HG03571 (cell line): Measurements from ENCODE around the gene SPATA4.
"Not testable (repeated sequence)": the region's sequence is repeated elsewhere in the genome, so short reads cannot be mapped to it uniquely, and the experiment has no call there.

Experiments used
- ATAC-seq: cut with Tn5 transposase; IDR thresholded peaks from one replicate; pipeline ENCODE4 v1.9.1; 2021; ENCODE audit not compliant: unreplicated experiment

Gene SPATA4

DNA sequence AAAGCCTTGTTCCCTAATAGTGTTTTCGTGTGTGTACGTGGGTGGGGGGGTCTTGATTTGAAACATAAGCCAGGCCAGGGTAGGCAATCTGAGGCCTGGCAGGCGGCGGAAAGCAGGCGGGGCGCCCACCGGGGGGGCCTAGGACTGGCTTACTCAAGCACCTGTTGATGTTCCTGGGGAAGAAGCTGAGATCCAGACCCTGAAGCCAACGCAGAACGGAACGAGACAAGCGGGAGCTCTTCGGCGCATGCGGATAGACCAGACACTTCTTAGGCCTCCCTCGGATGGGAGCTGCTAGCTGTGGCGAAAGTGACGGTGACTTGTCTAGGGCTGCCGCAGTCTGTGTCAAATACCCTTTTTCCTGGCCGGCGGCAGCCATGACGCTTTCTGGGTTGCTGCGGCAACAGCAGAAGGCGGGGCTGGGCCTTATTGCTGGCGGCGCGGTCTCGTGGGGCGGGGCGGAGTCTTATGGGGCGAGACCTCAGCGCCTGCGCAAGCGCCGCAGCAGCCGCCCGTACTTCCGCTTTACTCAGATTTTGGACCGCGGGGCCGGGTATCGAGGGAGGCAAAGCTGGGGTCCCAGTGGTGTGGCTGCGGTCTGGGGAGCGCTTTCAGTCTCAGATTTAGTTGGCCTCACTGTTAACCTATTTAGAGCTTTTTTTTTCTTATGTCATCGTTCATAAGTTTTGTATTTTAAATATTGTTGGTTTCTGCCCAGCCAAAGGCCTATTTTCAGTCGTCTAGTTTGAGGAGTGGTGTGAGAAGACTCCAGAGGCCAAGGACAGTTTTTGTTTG, at the start of gene SPATA4:
SPATA4 (minus strand) TSS at position 402 of the 795 bp plus-strand sequence; CDS start at position 379, 23 bp downstream.
- ATAC-seq, result peak; percentile 99

GRCh38 chr4:176242764-176243347, 47.5 kb upstream of the SPATA4 start:
- ATAC-seq, result no peak

- ATAC-seq, result no peak
Observed at GRCh38 chr4:176241703-176242102, 46.3 kb upstream of the SPATA4 start.

DNA sequence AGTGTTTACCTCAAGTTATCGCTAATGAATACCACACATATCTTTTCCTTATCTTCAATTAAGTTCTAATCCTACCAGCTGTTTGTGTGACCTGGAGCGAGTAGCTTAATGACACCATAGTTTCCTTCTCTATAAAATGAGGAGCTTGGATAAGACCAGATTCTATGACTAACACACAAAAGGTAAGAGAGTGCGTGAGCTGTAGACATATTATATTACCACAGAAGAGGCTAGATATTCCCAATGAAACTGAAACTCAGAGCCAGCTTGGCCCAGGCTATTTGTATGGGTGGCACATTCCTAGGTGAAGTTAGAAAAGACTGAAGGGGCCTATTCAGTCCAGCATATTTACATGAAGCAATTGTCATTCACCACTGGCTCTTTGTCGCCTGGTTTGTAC, 43.4 kb upstream of the SPATA4 start:
- no peak for ATAC-seq

DNA sequence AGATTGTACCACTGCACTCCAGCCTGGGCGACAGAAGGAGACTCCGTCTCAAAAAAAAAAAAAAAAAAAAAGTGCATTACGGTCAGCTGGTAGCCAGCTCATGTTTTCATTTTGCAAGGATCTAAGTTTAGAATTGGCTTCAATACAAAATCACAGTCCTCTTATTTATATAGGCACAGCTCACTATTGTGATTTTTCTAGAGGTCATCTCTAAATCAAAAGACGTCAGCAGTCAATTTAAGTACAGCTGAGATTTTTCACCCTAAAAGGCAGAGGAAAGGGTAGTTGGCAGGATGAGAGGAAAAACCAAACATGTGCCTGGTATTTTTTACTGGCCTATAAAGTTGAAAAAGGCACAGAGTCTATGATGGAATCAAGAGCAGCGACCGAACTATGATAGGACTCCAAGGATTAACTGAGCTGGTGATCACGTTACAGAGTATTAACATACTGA, 42.8 kb upstream of the SPATA4 start:
- ATAC-seq, result no peak

DNA sequence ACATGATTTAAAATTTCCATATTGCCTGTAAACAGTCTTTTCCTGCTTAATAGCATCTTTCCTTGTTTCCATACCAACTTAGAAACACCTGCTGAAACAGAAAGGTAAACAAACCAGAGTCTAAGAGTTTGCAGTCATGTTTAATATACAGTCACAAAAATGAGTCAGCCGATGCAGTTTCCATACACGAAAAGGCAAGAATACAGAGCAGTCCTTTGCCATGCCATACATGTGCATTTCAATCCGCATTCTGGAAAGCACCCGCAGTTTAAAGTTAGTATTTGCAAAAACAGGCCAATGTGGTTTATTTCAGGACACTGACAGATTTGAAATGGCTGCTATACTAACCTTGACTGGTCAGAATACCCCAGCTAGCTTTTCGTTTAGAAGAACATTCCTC, 41.6 kb upstream of the SPATA4 start:
- no peak for ATAC-seq

DNA sequence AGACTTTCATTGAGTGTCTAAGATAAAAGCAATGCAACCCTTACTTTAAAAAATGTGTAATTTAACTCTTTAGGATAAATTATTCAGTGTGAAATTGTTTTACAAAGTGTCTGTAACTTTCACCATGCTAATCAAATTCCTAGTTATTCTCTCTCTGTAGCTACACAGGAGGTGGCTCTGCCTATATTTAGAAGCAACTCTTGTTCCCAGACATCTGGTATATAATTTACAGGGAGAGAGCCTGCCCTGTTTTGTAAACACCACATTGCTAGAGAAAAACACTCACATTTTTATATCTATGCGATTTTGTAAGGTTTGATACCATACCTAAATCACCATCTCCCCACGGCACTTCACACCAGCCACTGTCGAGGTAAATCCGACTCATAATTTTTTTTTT, 35.5 kb upstream of the SPATA4 start:
- no peak for ATAC-seq

- ATAC-seq, result no peak
Observed at GRCh38 chr4:176229645-176230044, 34.3 kb upstream of the SPATA4 start.

GRCh38 chr4:176226736-176227135, 31.4 kb upstream of the SPATA4 start:
- no peak for ATAC-seq

DNA sequence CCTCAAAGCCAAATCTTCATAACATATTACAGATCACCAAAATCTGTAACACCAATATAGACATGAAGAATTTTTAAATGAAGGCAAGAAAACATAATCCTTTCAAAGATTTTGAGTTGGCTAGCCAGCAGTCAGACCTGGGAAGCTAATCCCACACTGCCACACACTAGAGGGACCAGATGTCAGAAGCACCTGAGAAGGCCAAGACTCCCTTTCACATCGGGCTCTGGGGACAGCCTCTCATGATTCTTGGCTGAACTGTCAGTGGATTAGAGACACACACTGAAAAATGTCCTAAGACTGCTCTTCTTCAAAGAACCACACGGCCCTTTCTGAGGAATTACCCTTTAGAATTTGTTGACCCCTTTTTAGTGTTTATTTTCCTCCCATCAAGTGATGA, 28.2 kb upstream of the SPATA4 start:
- ATAC-seq, result no peak

- no peak for ATAC-seq
Observed at GRCh38 chr4:176222149-176222548, 26.8 kb upstream of the SPATA4 start.

GRCh38 chr4:176217510-176217909, 22.1 kb upstream of the SPATA4 start:
- no peak for ATAC-seq

DNA sequence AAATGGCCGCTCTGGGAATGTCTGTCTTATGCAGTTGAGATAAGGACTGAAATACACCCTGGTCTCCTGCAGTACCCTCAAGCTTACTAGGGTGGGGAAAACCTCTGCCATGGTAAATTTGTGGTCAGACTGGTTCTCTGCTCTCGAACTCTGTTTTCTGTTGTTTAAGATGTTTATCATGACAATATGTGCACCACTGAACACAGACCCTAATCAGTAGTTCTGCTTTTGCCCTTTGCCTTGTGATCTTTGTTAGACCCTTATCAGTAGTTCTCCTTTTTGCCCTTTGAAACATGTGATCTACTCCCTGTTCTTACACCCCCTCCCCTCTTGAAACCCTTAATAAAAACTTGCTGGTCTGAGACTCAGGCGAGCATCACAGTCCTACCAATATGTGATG, 17.0 kb upstream of the SPATA4 start:
- not testable (repeated sequence) for ATAC-seq

DNA sequence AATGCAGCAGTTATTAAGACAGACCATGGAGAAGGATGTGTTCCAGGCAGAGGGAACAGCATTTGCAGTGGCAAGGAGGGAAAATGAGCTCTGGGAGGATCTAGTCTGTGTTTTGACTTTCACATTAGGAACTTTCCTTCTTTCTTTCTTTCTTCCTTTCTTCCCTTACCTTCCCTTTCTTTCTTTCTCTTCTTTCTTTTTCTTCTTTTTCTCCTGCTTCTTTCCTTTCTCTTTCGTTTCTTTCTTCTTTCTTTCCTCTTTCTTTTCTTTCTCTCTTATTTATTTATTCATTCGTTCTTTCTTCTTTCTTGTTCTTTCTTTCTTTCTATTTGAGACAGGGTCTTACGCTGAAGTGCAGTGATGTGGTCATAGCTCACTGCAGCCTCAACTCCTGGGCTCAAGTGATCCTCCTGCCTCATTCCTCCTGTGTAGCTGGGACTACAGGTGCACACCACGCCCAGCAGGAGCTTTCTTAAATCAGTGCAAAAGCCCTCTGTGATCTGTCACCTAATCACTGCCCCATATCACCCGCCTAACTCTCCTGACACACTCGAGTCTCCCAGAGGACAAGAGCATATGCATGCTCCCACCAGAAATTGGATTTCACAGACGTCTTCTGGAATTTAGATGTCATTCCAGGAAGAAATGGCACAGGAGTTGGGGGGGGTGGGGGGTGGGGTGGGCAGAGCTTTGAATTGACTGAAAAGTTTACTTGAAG, 15.4 kb upstream of the SPATA4 start:
- ATAC-seq, result no peak

GRCh38 chr4:176210101-176210500, 14.7 kb upstream of the SPATA4 start:
- ATAC-seq, result no peak

DNA sequence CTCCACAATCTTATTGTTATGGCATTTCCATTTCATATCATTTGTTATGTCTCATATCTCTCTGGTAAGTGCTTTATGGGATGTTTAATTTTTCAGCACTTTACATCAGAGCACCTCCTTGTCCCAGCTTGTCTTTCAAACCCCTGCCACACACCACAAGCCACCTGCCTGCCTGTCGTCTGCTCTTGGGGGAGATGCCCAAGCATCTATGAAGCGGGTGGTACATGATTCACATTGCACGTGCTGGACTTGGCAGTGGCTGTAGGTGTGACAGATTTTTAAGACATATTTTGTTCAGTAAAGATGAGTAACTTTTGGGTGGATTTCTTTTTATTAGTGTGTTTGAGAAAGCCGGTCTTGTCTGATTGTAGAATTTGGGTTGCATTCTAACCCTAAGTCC, 14.2 kb upstream of the SPATA4 start:
- ATAC-seq, result no peak

- no peak for ATAC-seq
Observed at GRCh38 chr4:176207839-176208238, 12.5 kb upstream of the SPATA4 start.

GRCh38 chr4:176205299-176205698, 9.9 kb upstream of the SPATA4 start:
- ATAC-seq, result no peak

DNA sequence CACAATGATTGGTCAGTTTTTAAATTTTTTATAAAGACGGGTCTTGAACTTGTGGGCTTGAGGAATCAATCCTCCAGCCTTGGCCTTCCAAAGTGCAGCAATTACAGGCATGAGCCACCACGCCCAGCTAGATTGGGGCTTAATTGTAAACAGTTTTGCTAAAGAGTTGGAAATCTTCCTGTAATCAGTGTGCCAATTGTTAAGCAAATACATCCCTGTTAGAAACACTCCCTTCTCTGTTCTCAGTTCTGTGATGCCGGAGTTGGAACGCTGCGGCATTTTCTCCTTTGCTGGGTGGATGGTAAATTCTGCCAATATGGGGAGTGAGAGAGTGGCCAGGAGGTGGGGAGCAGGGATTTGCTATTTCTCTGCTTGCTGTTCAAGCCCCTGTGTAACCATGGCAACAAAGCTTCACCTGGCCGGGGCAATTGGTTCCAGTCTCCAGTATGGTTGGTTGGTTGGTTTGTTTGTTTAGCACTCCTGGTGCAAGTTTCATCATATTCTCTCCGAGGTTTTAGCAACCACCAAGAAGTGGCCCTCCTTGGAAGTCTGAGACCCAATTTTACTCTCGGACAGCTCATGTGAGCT, 3.0 kb upstream of the SPATA4 start:
- no peak for ATAC-seq

- no peak for ATAC-seq
Observed at GRCh38 chr4:176193938-176194337, 1.4 kb downstream of the SPATA4 start.

- ATAC-seq, result no peak
Observed at GRCh38 chr4:176193126-176193525, 2.3 kb downstream of the SPATA4 start.

GRCh38 chr4:176191974-176192373, 3.4 kb downstream of the SPATA4 start:
- no peak for ATAC-seq
